22Rv1 (cell line): ENCODE data around the gene IGLL1.

ENCODE experiments used
- CTCF ChIP-seq: fragments of 450-650 bp; IDR thresholded peaks from 2 replicates; pipeline ENCODE4 v1.5.1; 2017; ENCODE audit warnings: mild to moderate bottlenecking
- ZFX ChIP-seq: fragments of 450-650 bp; IDR thresholded peaks from 2 replicates; pipeline ENCODE4 v1.6.1; 2017; ENCODE audit warnings: antibody characterized with exemption, borderline replicate concordance

GRCh38 chr22:23591846-23592245 lies 11.8 kb upstream of the IGLL1 start:
- no peak for TF ChIP-seq CTCF
- no peak for TF ChIP-seq ZFX
